H9 (cell line): ENCODE measurements around the gene NNT. TPM values are rescaled to one million over a fixed set of nuclear protein-coding genes. Genes with fewer than 3 reads are reported as not detected.

Source experiments
- DNase-seq: peaks from one replicate; pipeline ENCODE4 v3.0.0-alpha.2; 2017
- H2AFZ ChIP-seq: one replicate; pipeline ENCODE4 v1.6.1; 2013; ENCODE audit warnings: mild to moderate bottlenecking, low read length, control low read depth, moderate library complexity
- H2AK5ac ChIP-seq: 2 replicates; pipeline ENCODE4 v1.6.1; 2013; ENCODE audit warnings: low read length, control low read depth, mixed read lengths; ENCODE audit not compliant: insufficient read length
- H2BK120ac ChIP-seq: one replicate; pipeline ENCODE4 v1.6.1; 2013; ENCODE audit warnings: low read depth, mild to moderate bottlenecking, low read length, control low read depth, inconsistent platforms; ENCODE audit not compliant: poor library complexity, severe bottlenecking
- H2BK12ac ChIP-seq: 2 replicates; pipeline ENCODE4 v1.6.1; 2013; ENCODE audit warnings: low read length, control low read depth, mixed read lengths, low read depth; ENCODE audit not compliant: insufficient read length
- H2BK15ac ChIP-seq: 2 replicates; pipeline ENCODE4 v1.6.1; 2013; ENCODE audit warnings: low read depth, low read length, control low read depth
- H2BK20ac ChIP-seq: one replicate; pipeline ENCODE4 v1.6.1; 2013; ENCODE audit warnings: low read depth, mild to moderate bottlenecking, low read length, control low read depth, inconsistent platforms; ENCODE audit not compliant: poor library complexity, severe bottlenecking
- H2BK5ac ChIP-seq: 2 replicates; pipeline ENCODE4 v1.6.1; 2013; ENCODE audit warnings: low read length, control low read depth, mixed read lengths; ENCODE audit not compliant: insufficient read length
- H3K14ac ChIP-seq: 2 replicates; pipeline ENCODE4 v1.6.1; 2013; ENCODE audit warnings: low read length, control low read depth; ENCODE audit not compliant: insufficient read depth
- H3K18ac ChIP-seq: 2 replicates; pipeline ENCODE4 v1.6.1; 2013; ENCODE audit warnings: low read depth, mild to moderate bottlenecking, mixed read lengths, low read length, control low read depth; ENCODE audit not compliant: insufficient read length
- H3K23ac ChIP-seq: 2 replicates; pipeline ENCODE4 v1.6.1; 2013; ENCODE audit warnings: low read length, control low read depth, mixed read lengths, low read depth; ENCODE audit not compliant: insufficient read length
- H3K23me2 ChIP-seq: 2 replicates; pipeline ENCODE4 v1.6.1; 2013; ENCODE audit warnings: low read depth, mild to moderate bottlenecking, mixed read lengths, low read length, control low read depth; ENCODE audit not compliant: insufficient read length, poor library complexity, severe bottlenecking
- H3K27ac ChIP-seq: 2 replicates; pipeline ENCODE4 v1.5.1; 2013; ENCODE audit warnings: low read length, control low read depth, mixed read lengths, low read depth; ENCODE audit not compliant: insufficient read length
- H3K27me3 ChIP-seq: 2 replicates; pipeline ENCODE4 v1.6.1; 2013; ENCODE audit warnings: low read length, control low read depth, inconsistent platforms; ENCODE audit not compliant: insufficient read depth
- H3K4ac ChIP-seq: 2 replicates; pipeline ENCODE4 v1.6.1; 2013; ENCODE audit warnings: low read depth, mild to moderate bottlenecking, control low read depth, inconsistent platforms, low read length, moderate library complexity
- H3K4me1 ChIP-seq: 2 replicates; pipeline ENCODE4 v1.6.1; 2013; ENCODE audit warnings: low read length, control low read depth, inconsistent platforms; ENCODE audit not compliant: insufficient read depth
- H3K4me2 ChIP-seq: 2 replicates; pipeline ENCODE4 v1.6.1; 2013; ENCODE audit warnings: low read length, control low read depth, mixed read lengths; ENCODE audit not compliant: insufficient read length, insufficient read depth
- H3K56ac ChIP-seq: 2 replicates; pipeline ENCODE4 v1.6.1; 2013; ENCODE audit warnings: low read depth, mild to moderate bottlenecking, mixed read lengths, low read length, control low read depth; ENCODE audit not compliant: insufficient read length
- H3K79me1 ChIP-seq: 2 replicates; pipeline ENCODE4 v1.6.1; 2013; ENCODE audit warnings: low read depth, mild to moderate bottlenecking, moderate library complexity, low read length, control low read depth, inconsistent platforms; ENCODE audit not compliant: insufficient read depth, poor library complexity, severe bottlenecking
- H3K79me2 ChIP-seq: 2 replicates; pipeline ENCODE4 v1.6.1; 2013; ENCODE audit warnings: low read length, control low read depth, inconsistent platforms; ENCODE audit not compliant: insufficient read depth
- H3K9ac ChIP-seq: 2 replicates; pipeline ENCODE4 v1.6.1; 2013; ENCODE audit warnings: low read length, control low read depth, mixed read lengths; ENCODE audit not compliant: insufficient read length; ENCODE audit errors: extremely low read depth
- H3K9me3 ChIP-seq: one replicate; pipeline ENCODE4 v1.6.1; 2013; ENCODE audit warnings: low read depth, low read length, inconsistent platforms; ENCODE audit not compliant: control insufficient read depth
- H3T11ph ChIP-seq: one replicate; pipeline ENCODE4 v1.6.1; 2013; ENCODE audit warnings: mild to moderate bottlenecking, low read length, control low read depth, inconsistent platforms
- H4K20me1 ChIP-seq: one replicate; pipeline ENCODE4 v1.6.1; 2013; ENCODE audit not compliant: control insufficient read depth, insufficient read length, insufficient read depth
- H4K5ac ChIP-seq: 2 replicates; pipeline ENCODE4 v1.6.1; 2013; ENCODE audit warnings: low read depth, mild to moderate bottlenecking, mixed read lengths, low read length, control low read depth; ENCODE audit not compliant: insufficient read length
- H4K8ac ChIP-seq: replicated peaks from 2 replicates; pipeline ENCODE4 v1.6.1; 2013; ENCODE audit warnings: low read length, control low read depth, mixed read lengths, low read depth; ENCODE audit not compliant: insufficient read length
- H4K91ac ChIP-seq: 2 replicates; pipeline ENCODE4 v1.6.1; 2013; ENCODE audit warnings: low read depth, mild to moderate bottlenecking, moderate library complexity, mixed read lengths, low read length, control low read depth; ENCODE audit not compliant: insufficient read length
- H3K27ac Mint-ChIP-seq, 3 experiments: 2 replicates in 2 of 3; 3 replicates in 1 of 3; pipeline ENCODE4 v1.8.0; 2020 to 2021; ENCODE audit warnings: mixed read lengths in 3 of 3, mild to moderate bottlenecking in 1 of 3, moderate library complexity in 1 of 3
- H3K27me3 Mint-ChIP-seq: 2 replicates; pipeline ENCODE4 v1.8.0; 2021; ENCODE audit warnings: low read depth, mild to moderate bottlenecking, moderate library complexity, mixed read lengths
- H3K36me3 Mint-ChIP-seq, 3 experiments: 2 replicates in 2 of 3; 3 replicates in 1 of 3; pipeline ENCODE4 v1.8.0; 2020 to 2021; ENCODE audit warnings: low read depth in 3 of 3, mixed read lengths in 3 of 3; ENCODE audit not compliant: insufficient read depth in 1 of 3
- H3K4me1 Mint-ChIP-seq, 2 experiments: 2 replicates each; pipeline ENCODE4 v1.8.0; 2020; ENCODE audit warnings: mixed read lengths in 2 of 2
- H3K4me3 Mint-ChIP-seq, 2 experiments: 2 replicates in 1 of 2; 3 replicates in 1 of 2; pipeline ENCODE4 v1.8.0; 2020 to 2021; ENCODE audit warnings: mild to moderate bottlenecking in 2 of 2, mixed read lengths in 2 of 2, moderate library complexity in 1 of 2
- H3K9me3 Mint-ChIP-seq, 2 experiments: 2 replicates in 1 of 2; 3 replicates in 1 of 2; pipeline ENCODE4 v1.8.0; 2020; ENCODE audit warnings: mild to moderate bottlenecking in 2 of 2, mixed read lengths in 2 of 2, moderate library complexity in 1 of 2
- CTCF ChIP-seq: fragments of 200-600 bp; sonication (generic); conservative IDR thresholded peaks from 3 replicates; pipeline ENCODE4 v1.8.0; 2021; ENCODE audit warnings: antibody characterized with exemption, mild to moderate bottlenecking
- WGBS: extraction: QIAGEN DNeasy Blood & Tissue Kit; methylation state at CpG from one replicate; pipeline ENCODE4 v1.1.7; 2013; ENCODE audit warnings: missing lambda C conversion rate, low lambda C conversion rate, mixed read lengths; ENCODE audit not compliant: insufficient read length; ENCODE audit errors: extremely low coverage; 5-methylcytosine and 5-hydroxymethylcytosine counted together
- total RNA-seq: library from RNA; stranded (reverse); gene quantifications from 2 replicates; pipeline ENCODE4 v1.2.1, GENCODE V29; 2021

NNT gene
- total RNA-seq, 1 experiment from 2014 or later: 27.6 TPM

- no peak overlapping the region for H2BK12ac ChIP-seq
- WGBS: no CpG with 5 or more reads among the region's 2 CpGs
- H4K20me1 ChIP-seq: no peaks in the 10 kb centered on the region
- no peak overlapping the region for H2BK20ac ChIP-seq
- H2BK120ac ChIP-seq: no peak overlapping the region
- no peak overlapping the region for H3K56ac ChIP-seq
- no peak overlapping the region for H4K8ac ChIP-seq
- Mint-ChIP-seq H3K9me3 (peaks cover 8 to 10% of the 10 kb centered on the region in 2 experiments; a peak in 4 of 5 replicates), H3K4me1 (no peaks in the 10 kb centered on the region), H3K27ac (no peak overlapping the region), H3K36me3 (peaks cover 13 to 22% (median 21%) of the 10 kb centered on the region in 3 experiments), H3K4me3 (no peak overlapping the region), H3K27me3 (no peaks in the 10 kb centered on the region)
- H3K79me1 ChIP-seq: no peaks in the 10 kb centered on the region
- H3K23ac ChIP-seq: no peak overlapping the region
- no peaks in the 10 kb centered on the region for H3K23me2 ChIP-seq
- no peak overlapping the region for H3K4me2 ChIP-seq
- no peak overlapping the region for H3K4ac ChIP-seq
- peak; percentile 69 for TF ChIP-seq CTCF
- no peak overlapping the region for H4K91ac ChIP-seq
- no peak for DNase-seq
- H4K5ac ChIP-seq: no peak overlapping the region
- no peaks in the 10 kb centered on the region for H3K79me2 ChIP-seq
- H2BK15ac ChIP-seq: no peak overlapping the region
- no peak overlapping the region for H2BK5ac ChIP-seq
- H2AFZ ChIP-seq: no peak overlapping the region
- no peak overlapping the region for H3K18ac ChIP-seq
- H3K9ac ChIP-seq: no peak overlapping the region
- H3K27me3 ChIP-seq: no peaks in the 10 kb centered on the region
- H2AK5ac ChIP-seq: no peak overlapping the region
- no peaks in the 10 kb centered on the region for H3K4me1 ChIP-seq
- no peak overlapping the region for H3K27ac ChIP-seq
- no peaks in the 10 kb centered on the region for H3K9me3 ChIP-seq
- no peak overlapping the region for H3K14ac ChIP-seq
- no peak overlapping the region for H3T11ph ChIP-seq
Measured at GRCh38 chr5:43661102-43661501, 58.1 kb downstream of the NNT start.
